HL-60 (cell line): ENCODE measurements around the gene OR52L1.

ENCODE experiments used
- DNase-seq, 2 experiments: peaks; one replicate each; pipeline ENCODE4 v3.0.0-alpha.2; 2010 to 2020; ENCODE audit warnings: low read depth in 1 of 2, low spot score in 1 of 2
- H3K27ac ChIP-seq: fragments of 250-450 bp; sonication (Bioruptor Pico); replicated peaks from 2 replicates; pipeline ENCODE4 v1.5.1; 2020; ENCODE audit warnings: mild to moderate bottlenecking, moderate library complexity
- H3K27me3 ChIP-seq: fragments of 250-450 bp; sonication (Bioruptor Pico); 2 replicates; pipeline ENCODE4 v1.5.1; 2021; ENCODE audit warnings: mild to moderate bottlenecking, moderate library complexity; ENCODE audit not compliant: insufficient read depth, poor library complexity, severe bottlenecking
- H3K4me3 ChIP-seq: replicated peaks from 2 replicates; pipeline ENCODE4 v1.5.1; 2011; ENCODE audit warnings: mild to moderate bottlenecking, control low read depth, low read length; ENCODE audit not compliant: insufficient read depth
- GABPA ChIP-seq: IDR thresholded peaks from 2 replicates; pipeline ENCODE4 v1.6.1; 2012; ENCODE audit warnings: low read depth
- POLR2AphosphoS5 ChIP-seq: IDR thresholded peaks from 2 replicates; pipeline ENCODE4 v1.6.1; 2012; ENCODE audit warnings: low read depth
- REST ChIP-seq: IDR thresholded peaks from 2 replicates; pipeline ENCODE4 v1.6.1; 2012; ENCODE audit warnings: low read depth; ENCODE audit not compliant: insufficient replicate concordance
- SPI1 ChIP-seq: IDR thresholded peaks from 2 replicates; pipeline ENCODE4 v1.6.1; 2012; ENCODE audit warnings: low read depth, mild to moderate bottlenecking, borderline replicate concordance
- TF ChIP-seq, protein P1 (sequence below): IDR thresholded peaks from one replicate; pipeline ENCODE4 v1.5.1; 2011; ENCODE audit warnings: low read length, control low read depth, inconsistent platforms; ENCODE audit not compliant: insufficient read depth

Gene OR52L1

GRCh38 chr11:5994791-5995190, 8.0 kb upstream of the OR52L1 start:
- TF ChIP-seq GABPA, result no peak
- TF ChIP-seq, protein P1, sequence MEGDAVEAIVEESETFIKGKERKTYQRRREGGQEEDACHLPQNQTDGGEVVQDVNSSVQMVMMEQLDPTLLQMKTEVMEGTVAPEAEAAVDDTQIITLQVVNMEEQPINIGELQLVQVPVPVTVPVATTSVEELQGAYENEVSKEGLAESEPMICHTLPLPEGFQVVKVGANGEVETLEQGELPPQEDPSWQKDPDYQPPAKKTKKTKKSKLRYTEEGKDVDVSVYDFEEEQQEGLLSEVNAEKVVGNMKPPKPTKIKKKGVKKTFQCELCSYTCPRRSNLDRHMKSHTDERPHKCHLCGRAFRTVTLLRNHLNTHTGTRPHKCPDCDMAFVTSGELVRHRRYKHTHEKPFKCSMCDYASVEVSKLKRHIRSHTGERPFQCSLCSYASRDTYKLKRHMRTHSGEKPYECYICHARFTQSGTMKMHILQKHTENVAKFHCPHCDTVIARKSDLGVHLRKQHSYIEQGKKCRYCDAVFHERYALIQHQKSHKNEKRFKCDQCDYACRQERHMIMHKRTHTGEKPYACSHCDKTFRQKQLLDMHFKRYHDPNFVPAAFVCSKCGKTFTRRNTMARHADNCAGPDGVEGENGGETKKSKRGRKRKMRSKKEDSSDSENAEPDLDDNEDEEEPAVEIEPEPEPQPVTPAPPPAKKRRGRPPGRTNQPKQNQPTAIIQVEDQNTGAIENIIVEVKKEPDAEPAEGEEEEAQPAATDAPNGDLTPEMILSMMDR, result no peak
- no peak for TF ChIP-seq REST
- TF ChIP-seq POLR2AphosphoS5, result no peak
- TF ChIP-seq SPI1, result no peak
- DNase-seq, result no peak
- Histone ChIP-seq H3K27me3 (peaks cover 4% of the 10 kb centered on the region), H3K4me3 (no peak overlapping the region), H3K27ac (no peak overlapping the region)

DNA sequence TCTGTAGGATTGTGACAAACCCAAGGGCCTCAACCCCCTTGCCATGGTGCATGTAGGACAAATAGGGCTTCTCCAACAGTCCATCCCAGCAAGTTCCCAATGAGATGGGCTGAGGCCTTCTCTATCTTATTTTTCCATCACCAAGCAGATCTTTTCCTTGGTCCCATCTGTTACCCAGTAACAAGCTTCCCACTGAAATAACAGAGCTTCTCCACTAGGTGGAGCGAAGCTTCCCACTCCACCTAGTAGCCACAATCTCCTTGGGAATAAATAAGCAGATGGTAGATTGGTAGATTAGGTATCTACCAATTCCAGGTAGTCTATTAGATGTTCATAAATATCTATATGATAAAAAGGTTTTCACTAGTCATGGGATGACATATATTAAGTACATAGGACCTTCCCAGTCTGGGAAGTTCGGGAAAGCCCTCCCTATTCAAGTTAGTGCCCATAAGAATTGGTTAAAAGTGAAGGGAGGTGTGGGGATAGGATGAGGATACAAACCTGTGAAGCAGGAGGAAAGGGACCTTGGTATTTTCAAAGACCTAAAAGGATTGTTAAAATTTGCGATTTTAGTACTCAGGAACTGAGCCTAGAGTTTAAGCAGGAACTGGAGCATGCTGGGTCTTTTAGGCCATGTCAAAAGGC, 5.9 kb upstream of the OR52L1 start:
- Histone ChIP-seq H3K4me3 (no peak overlapping the region), H3K27ac (no peak overlapping the region), H3K27me3 (peaks cover 7% of the 10 kb centered on the region)
- no peak for TF ChIP-seq POLR2AphosphoS5
- TF ChIP-seq REST, result no peak
- TF ChIP-seq, protein P1, result peak; percentile 52
- DNase-seq, result peak in 1 of 2 experiments; percentile 5

DNA sequence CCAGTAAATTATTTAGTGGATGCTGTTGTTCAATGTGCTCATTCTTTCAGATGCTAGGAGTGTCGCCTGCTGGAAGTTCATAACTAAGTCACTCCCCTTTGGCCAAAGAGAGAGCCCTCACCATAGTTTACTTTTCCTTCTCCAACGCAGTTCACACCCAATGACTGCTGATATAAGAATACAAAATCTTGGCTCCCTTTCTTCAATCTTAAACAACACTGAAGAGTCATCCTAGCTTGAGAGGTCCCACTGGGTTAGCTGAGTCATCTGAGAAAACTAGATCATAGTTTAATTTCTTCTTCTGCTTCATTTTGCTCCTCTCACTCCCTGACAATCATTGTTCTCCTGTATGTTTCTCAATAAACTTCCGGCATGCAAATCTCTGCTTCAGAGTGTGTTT, 5.4 kb upstream of the OR52L1 start:
- DNase-seq, result no peak
- Histone ChIP-seq H3K27me3 (peaks cover 6% of the 10 kb centered on the region), H3K4me3 (no peak overlapping the region), H3K27ac (no peak overlapping the region)
- TF ChIP-seq SPI1 (no peak), GABPA (no peak), REST (no peak), POLR2AphosphoS5 (no peak)
- TF ChIP-seq, protein P1, result no peak
